Mesothelial cell of epicardium (in vitro differentiated cells): Measurements from ENCODE around the gene CLASP1. TPM values are rescaled to one million over a fixed set of nuclear protein-coding genes. Genes with fewer than 3 reads are reported as not detected.

Experiments used
- DNase-seq, 2 experiments: peaks; one replicate each; pipeline ENCODE4 v3.0.0; 2021; ENCODE audit warnings: low spot score in 2 of 2; ENCODE audit not compliant: unreplicated experiment in 2 of 2
- H3K27ac Mint-ChIP-seq: 2 replicates; pipeline ENCODE4 v1.8.0; 2021; ENCODE audit warnings: mixed read lengths
- H3K27me3 Mint-ChIP-seq: 2 replicates; pipeline ENCODE4 v1.8.0; 2021; ENCODE audit warnings: low read depth, mixed read lengths
- H3K36me3 Mint-ChIP-seq: 2 replicates; pipeline ENCODE4 v1.8.0; 2021; ENCODE audit warnings: mixed read lengths
- H3K4me1 Mint-ChIP-seq: 2 replicates; pipeline ENCODE4 v1.8.0; 2021; ENCODE audit warnings: mixed read lengths
- H3K4me3 Mint-ChIP-seq: 2 replicates; pipeline ENCODE4 v1.8.0; 2021; ENCODE audit warnings: mild to moderate bottlenecking, moderate library complexity, mixed read lengths
- H3K9me3 Mint-ChIP-seq: 2 replicates; pipeline ENCODE4 v1.8.0; 2021; ENCODE audit warnings: mixed read lengths
- total RNA-seq: library from RNA; stranded (reverse); gene quantifications from 3 replicates; pipeline ENCODE4 v1.2.1, GENCODE V29; 2021
- TF ChIP-seq, protein P1 (sequence below): fragments of 200-600 bp; sonication (generic); IDR thresholded peaks from one replicate; pipeline ENCODE4 v1.5.0; 2021; ENCODE audit warnings: antibody characterized with exemption; ENCODE audit not compliant: unreplicated experiment

CLASP1 gene
- total RNA-seq, 1 donor from 2014 or later = 99.8 TPM

DNA sequence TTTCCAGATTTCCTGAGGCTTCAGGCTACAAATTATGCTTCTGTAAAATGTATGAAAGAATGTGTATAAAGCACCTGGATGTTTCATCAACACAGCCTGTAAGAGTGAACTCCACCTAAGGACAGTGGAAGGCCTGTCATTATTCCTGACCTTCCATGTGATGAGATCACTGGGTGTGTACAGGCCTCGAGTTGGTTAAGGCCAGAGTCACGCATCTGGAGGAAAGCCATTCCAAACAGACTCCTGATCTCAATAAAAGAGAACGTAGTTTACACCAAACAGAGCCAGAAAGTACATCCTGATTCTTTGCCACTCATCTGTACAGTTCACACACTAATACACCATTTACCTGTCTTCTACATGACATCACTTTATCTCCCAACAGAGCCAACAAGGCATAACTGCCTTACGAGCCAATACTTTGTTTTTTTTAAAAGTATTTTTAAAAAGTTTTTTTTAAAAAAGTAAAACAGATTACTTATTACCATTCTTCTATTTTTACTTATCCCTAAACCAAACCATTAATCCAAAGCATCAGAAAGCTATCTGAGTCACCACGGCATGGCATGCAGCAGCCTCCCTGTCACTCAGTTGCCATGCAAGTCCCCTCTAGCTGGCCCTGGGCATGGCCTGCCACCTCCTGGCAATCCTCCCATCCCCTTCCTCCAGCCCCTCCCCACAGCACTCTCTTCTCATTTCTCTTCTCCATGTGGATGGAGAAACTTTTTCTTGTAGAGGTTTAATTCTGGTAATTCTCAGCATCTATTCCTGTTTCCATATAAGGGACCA is 285.4 kb downstream of the CLASP1 start:
- no peak for DNase-seq
- Mint-ChIP-seq H3K4me3 (no peak overlapping the region), H3K36me3 (peaks cover 29% of the 10 kb centered on the region)

DNA sequence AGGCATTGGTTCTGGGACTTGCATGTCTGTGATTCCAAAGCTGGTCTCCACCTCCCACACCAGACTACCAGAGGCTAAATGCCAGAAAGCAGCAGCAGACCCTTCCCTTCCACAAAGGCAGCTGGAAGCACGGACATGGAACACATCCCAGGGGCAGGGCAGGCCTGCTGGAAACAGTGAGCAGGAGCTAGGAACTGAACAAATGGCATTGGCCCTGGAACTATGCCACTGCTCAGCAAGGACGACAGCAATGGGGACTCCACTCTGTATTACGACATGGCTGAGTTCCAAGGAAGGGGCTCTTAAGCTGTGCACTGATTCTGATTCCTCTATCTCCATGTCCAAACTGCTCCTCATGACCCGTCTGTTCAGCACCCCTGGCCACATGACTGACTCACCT is 286.5 kb downstream of the CLASP1 start:
- Mint-ChIP-seq H3K27me3 (no peaks in the 10 kb centered on the region), H3K27ac (no peak overlapping the region), H3K9me3 (no peaks in the 10 kb centered on the region), H3K4me3 (no peak overlapping the region), H3K4me1 (no peaks in the 10 kb centered on the region), H3K36me3 (peaks cover 20% of the 10 kb centered on the region)
- no peak for DNase-seq
- TF ChIP-seq, protein P1, sequence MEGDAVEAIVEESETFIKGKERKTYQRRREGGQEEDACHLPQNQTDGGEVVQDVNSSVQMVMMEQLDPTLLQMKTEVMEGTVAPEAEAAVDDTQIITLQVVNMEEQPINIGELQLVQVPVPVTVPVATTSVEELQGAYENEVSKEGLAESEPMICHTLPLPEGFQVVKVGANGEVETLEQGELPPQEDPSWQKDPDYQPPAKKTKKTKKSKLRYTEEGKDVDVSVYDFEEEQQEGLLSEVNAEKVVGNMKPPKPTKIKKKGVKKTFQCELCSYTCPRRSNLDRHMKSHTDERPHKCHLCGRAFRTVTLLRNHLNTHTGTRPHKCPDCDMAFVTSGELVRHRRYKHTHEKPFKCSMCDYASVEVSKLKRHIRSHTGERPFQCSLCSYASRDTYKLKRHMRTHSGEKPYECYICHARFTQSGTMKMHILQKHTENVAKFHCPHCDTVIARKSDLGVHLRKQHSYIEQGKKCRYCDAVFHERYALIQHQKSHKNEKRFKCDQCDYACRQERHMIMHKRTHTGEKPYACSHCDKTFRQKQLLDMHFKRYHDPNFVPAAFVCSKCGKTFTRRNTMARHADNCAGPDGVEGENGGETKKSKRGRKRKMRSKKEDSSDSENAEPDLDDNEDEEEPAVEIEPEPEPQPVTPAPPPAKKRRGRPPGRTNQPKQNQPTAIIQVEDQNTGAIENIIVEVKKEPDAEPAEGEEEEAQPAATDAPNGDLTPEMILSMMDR = no peak

More for the DNA sequence above, 285.4 kb downstream of the CLASP1 start:
- no peak overlapping the region for H3K27ac Mint-ChIP-seq
- H3K9me3 Mint-ChIP-seq = no peaks in the 10 kb centered on the region
- no peaks in the 10 kb centered on the region for H3K4me1 Mint-ChIP-seq
- no peaks in the 10 kb centered on the region for H3K27me3 Mint-ChIP-seq
- TF ChIP-seq, protein P1 = no peak

DNA sequence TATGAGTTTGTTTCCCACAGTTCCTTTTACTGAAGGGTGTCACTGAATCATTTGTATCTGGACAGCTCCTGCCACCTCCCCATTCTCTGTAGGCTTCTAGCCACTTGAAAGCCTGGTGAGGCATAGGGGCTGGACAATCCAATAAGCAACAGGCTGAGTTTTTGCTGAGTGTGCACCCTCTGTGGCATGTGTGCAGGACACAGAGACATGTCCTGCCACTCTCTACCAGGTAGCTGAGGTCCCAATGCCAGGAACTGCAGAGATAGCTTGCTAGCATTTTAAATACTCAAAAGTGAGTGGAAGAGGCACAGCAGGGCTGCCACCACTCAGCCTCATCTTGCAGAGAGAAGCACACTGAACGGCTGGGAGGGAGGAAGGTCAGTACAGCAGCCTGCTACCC is 287.0 kb downstream of the CLASP1 start:
- Mint-ChIP-seq H3K9me3 (no peaks in the 10 kb centered on the region), H3K4me3 (no peak overlapping the region), H3K4me1 (no peaks in the 10 kb centered on the region), H3K27ac (no peak overlapping the region), H3K36me3 (peaks cover 20% of the 10 kb centered on the region), H3K27me3 (no peaks in the 10 kb centered on the region)
- no peak for DNase-seq
- TF ChIP-seq, protein P1 = no peak

DNA sequence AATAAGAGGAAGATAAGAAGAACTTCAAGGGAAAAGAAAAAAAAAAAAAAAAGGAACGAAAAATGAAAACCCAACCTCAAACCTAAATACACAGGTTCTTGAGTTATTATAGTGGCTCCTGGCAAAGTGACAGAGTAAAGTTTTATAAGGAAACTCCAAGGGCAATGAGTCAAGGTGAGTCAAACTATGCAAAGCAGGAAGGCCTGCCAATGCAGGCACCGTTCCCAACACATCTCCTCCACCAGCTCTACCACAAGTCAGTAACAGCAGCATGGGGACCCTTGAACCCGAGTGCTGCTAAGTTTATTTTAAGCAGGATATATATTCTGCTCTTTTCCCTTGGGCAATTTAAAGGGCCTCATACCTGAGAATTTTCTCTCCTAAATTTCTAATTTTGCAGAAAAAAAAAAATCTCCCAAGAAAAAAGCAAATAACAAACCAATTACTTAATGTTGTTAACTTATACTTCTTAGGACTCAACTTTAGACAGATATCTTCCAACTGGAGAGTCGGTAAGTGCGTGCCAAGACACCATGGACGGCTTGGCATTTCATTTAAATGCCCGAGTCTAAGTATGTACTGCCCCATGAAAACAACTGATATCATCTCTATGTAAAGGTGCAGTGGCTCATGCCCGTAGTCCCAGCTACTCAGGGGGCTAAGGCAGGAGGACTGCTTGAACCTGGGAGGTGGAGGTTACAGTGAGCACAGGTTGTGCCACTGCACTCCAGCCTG is 288.5 kb downstream of the CLASP1 start:
- Mint-ChIP-seq H3K4me1 (no peaks in the 10 kb centered on the region), H3K4me3 (no peak overlapping the region), H3K36me3 (peaks cover 16% of the 10 kb centered on the region), H3K9me3 (no peaks in the 10 kb centered on the region), H3K27ac (no peak overlapping the region), H3K27me3 (no peaks in the 10 kb centered on the region)
- TF ChIP-seq, protein P1 = no peak
- DNase-seq = no peak

DNA sequence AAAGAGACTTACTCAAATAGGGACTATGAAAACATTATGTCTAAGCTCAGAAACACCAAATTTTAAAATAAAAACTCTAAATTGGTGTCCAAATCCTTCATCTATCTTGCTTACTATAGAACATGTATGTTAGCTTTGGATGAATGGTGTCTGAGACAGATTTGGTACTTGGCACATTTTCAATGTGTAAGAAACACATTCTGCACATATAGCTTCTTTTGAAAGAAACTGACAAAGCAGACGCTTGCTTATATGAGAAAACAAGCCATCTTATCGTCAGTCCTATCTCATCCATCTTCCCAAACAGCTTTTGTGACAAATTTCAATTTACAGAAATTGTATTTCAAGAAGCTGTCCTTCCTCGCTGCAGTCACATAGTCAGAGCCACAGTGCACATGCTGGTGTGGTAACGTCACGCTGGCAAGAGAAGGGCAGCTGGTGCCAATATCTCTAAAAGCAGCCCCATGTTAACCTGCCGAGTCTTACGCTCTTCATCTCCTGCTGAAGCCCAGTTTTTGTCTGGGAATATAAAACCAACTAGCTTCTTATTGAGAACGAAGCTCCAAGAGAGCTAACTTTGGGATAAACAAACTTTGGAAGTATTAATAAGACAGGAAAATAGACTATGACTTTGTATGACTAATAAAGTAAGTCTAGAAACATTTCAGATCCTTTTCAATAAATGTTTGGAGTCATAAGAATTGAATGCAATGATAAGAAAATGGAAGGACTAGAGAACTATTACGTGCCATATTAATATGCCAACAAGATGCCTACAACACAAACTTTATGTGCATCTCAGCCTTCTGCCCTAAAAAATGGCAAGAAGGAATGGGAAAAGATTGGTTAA is 289.3 kb downstream of the CLASP1 start:
- Mint-ChIP-seq H3K9me3 (no peaks in the 10 kb centered on the region), H3K4me1 (no peaks in the 10 kb centered on the region), H3K4me3 (no peak overlapping the region), H3K36me3 (peaks cover 11% of the 10 kb centered on the region), H3K27me3 (no peaks in the 10 kb centered on the region), H3K27ac (no peak overlapping the region)
- TF ChIP-seq, protein P1 = no peak
- DNase-seq = no peak
